WERI-Rb-1 (cell line): Measurements from ENCODE around the gene NOL9.

ENCODE experiments used
- DNase-seq: peaks from one replicate; pipeline ENCODE4 v3.0.0-alpha.2; 2020
- H3K27ac ChIP-seq: fragments of 250-450 bp; sonication (Bioruptor Pico); 2 replicates; pipeline ENCODE4 v1.5.1; 2020; ENCODE audit warnings: mild to moderate bottlenecking, moderate library complexity
- H3K27me3 ChIP-seq: fragments of 250-450 bp; sonication (Bioruptor Pico); 2 replicates; pipeline ENCODE4 v1.5.1; 2021; ENCODE audit warnings: mild to moderate bottlenecking, low read depth, moderate library complexity; ENCODE audit not compliant: insufficient read depth, severe bottlenecking
- H3K36me3 ChIP-seq: fragments of 250-450 bp; sonication (Bioruptor Pico); 2 replicates; pipeline ENCODE4 v1.5.1; 2020; ENCODE audit warnings: mild to moderate bottlenecking, moderate library complexity
- H3K4me3 ChIP-seq: 2 replicates; pipeline ENCODE4 v1.5.1; 2011; ENCODE audit warnings: low read depth, mild to moderate bottlenecking, control low read depth, low read length
- H3K9me3 ChIP-seq: fragments of 250-450 bp; sonication (Bioruptor Pico); 2 replicates; pipeline ENCODE4 v1.5.1; 2021; ENCODE audit warnings: mild to moderate bottlenecking, moderate library complexity; ENCODE audit not compliant: severe bottlenecking
- TF ChIP-seq, protein P1 (sequence below): IDR thresholded peaks from 2 replicates; pipeline ENCODE4 v1.5.1; 2011; ENCODE audit warnings: low read depth, mild to moderate bottlenecking, control low read depth, inconsistent platforms, low read length

NOL9 gene

DNA sequence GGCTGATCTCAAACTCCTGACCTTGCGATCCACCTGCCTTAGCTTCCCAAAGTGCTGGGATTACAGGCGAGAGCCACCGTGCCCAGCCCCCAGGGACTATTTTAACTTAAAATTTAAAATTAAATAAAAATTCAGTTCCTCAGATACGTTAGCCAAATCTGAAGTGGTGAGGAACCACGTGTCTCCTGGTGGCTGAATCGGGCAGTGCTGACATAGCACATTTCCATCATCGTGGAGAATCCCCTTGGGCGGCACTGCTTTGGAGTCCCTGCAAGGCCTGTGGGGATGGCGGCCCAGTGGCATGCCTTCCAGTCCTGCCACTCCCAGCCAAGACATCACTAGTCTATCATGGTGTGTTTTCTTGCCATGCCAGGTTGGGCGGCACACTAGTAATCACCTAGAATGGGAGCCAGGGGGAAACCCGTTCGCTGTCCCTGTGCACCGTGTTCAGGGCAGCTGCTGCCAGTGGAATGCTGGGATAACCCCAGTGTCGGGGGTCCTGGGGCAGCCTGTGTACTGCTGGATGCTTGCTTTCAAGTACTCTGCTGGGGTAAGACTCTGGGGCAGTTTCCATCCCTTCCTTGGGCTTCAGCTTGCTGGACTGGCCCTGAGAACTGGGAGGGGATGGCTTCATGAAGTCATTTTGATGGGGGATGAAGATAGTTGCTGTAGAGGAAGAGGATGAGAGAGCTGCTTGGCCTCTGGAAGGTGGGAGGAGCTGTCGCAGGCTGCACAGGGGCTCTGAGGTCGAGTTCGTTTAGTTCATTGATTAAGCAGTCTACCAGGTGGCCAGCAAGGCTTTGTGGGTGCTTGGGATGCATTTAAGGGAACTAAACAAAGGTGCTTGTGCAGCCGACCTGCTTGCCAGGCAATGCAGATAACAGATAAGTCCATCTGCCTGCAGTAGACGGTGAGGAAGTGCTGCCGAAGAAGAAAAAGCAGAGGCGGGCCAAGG lies 30.1 kb upstream of the NOL9 start:
- peak overlapping the region; percentile 81 for H3K27ac ChIP-seq
- no peaks in the 10 kb centered on the region for H3K27me3 ChIP-seq
- TF ChIP-seq, protein P1, sequence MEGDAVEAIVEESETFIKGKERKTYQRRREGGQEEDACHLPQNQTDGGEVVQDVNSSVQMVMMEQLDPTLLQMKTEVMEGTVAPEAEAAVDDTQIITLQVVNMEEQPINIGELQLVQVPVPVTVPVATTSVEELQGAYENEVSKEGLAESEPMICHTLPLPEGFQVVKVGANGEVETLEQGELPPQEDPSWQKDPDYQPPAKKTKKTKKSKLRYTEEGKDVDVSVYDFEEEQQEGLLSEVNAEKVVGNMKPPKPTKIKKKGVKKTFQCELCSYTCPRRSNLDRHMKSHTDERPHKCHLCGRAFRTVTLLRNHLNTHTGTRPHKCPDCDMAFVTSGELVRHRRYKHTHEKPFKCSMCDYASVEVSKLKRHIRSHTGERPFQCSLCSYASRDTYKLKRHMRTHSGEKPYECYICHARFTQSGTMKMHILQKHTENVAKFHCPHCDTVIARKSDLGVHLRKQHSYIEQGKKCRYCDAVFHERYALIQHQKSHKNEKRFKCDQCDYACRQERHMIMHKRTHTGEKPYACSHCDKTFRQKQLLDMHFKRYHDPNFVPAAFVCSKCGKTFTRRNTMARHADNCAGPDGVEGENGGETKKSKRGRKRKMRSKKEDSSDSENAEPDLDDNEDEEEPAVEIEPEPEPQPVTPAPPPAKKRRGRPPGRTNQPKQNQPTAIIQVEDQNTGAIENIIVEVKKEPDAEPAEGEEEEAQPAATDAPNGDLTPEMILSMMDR = peak; percentile 12; the same call in 1 of the 2 replicates
- no peak overlapping the region for H3K4me3 ChIP-seq
- no peaks in the 10 kb centered on the region for H3K9me3 ChIP-seq
- peaks cover 57% of the 10 kb centered on the region for H3K36me3 ChIP-seq
- no peak for DNase-seq

DNA sequence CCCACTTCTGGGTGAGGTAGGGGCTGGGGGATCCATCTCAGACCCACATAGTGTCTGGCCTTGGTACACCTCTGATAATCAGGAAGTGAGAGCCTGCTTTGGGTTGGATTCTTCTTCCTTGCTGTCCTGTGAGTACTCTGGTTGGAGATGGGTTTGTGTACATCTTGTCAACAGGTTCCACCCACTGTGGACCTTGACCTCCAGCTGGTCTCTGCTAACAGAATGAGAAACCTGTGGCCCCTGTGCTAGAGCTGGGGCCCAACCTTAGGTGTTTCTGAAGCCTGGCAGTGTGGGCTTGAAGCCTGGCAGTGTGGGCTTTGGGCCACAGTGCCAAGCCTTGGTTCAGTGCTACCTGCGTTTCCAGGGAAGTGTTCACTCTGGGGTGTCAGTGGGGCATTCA lies 28.1 kb upstream of the NOL9 start:
- H3K4me3 ChIP-seq = no peak overlapping the region
- peak overlapping the region; percentile 14 for H3K27ac ChIP-seq
- H3K27me3 ChIP-seq = no peaks in the 10 kb centered on the region
- no peak for DNase-seq
- TF ChIP-seq, protein P1 = no peak
- no peaks in the 10 kb centered on the region for H3K9me3 ChIP-seq
- peaks cover 37% of the 10 kb centered on the region for H3K36me3 ChIP-seq

DNA sequence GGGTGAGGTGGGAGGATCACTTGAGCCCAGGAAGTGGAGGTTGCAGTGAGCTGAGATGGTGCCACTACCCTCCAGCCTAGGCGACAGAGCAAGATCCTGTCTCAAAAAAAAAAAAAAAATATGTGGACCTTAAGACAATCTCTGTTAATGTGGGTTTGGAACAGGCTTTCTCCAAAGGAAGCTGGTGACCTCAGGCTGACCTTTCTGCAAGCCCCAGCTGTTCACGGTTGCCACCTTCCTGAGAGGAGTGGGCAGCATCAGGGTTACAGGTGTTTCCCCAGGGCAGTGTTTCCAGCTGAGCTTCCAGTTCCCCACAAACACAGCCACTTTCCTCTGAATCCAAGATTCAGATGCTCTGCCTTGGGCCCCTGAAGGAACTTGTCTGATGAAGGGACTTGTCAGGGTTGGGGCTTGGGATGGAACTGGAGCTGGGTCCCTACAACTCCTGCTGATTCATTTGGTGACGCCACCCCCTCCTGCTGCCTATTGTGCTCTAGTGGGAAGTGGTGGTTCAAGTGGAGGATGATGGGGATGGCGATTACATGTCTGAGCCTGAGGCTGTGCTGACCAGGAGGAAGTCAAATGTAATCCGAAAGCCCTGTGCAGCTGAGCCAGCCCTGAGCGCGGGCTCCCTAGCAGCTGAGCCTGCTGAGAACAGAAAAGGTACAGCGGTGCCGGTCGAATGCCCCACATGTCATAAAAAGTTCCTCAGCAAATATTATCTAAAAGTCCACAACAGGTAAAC lies 27.4 kb upstream of the NOL9 start:
- no peak for DNase-seq
- no peak overlapping the region; the same call in 1 of the 2 replicates for H3K27ac ChIP-seq
- no peak overlapping the region for H3K4me3 ChIP-seq

DNA sequence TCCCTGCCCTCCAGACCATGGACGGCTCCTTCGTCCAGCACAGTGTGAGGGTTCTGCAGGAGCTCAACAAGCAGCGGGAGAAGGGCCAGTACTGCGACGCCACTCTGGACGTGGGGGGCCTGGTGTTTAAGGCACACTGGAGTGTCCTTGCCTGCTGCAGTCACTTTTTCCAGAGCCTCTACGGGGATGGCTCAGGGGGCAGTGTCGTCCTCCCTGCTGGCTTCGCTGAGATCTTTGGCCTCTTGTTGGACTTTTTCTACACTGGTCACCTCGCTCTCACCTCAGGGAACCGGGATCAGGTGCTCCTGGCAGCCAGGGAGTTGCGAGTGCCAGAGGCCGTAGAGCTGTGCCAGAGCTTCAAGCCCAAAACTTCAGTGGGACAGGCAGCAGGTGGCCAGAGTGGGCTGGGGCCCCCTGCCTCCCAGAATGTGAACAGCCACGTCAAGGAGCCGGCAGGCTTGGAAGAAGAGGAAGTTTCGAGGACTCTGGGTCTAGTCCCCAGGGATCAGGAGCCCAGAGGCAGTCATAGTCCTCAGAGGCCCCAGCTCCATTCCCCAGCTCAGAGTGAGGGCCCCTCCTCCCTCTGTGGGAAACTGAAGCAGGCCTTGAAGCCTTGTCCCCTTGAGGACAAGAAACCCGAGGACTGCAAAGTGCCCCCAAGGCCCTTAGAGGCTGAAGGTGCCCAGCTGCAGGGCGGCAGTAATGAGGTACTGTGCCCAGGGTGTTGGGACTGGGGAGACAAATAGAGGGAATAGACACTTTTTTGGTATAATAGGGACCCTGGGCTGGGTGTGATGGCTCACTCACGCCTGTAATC lies 26.5 kb upstream of the NOL9 start:
- no peak for DNase-seq
- H3K9me3 ChIP-seq = no peaks in the 10 kb centered on the region
- no peaks in the 10 kb centered on the region for H3K27me3 ChIP-seq
- TF ChIP-seq, protein P1 = 0 out of 2 replicates have a peak, but pooled peaks have one; percentile 3
- H3K27ac ChIP-seq = peak overlapping the region; percentile 88
- H3K36me3 ChIP-seq = peaks cover 29% of the 10 kb centered on the region
- peak overlapping the region; percentile 81 for H3K4me3 ChIP-seq

More for the DNA sequence above, 27.4 kb upstream of the NOL9 start:
- TF ChIP-seq, protein P1 = no peak
- Histone ChIP-seq H3K9me3 (no peaks in the 10 kb centered on the region), H3K27me3 (no peaks in the 10 kb centered on the region), H3K36me3 (peaks cover 30% of the 10 kb centered on the region)

DNA sequence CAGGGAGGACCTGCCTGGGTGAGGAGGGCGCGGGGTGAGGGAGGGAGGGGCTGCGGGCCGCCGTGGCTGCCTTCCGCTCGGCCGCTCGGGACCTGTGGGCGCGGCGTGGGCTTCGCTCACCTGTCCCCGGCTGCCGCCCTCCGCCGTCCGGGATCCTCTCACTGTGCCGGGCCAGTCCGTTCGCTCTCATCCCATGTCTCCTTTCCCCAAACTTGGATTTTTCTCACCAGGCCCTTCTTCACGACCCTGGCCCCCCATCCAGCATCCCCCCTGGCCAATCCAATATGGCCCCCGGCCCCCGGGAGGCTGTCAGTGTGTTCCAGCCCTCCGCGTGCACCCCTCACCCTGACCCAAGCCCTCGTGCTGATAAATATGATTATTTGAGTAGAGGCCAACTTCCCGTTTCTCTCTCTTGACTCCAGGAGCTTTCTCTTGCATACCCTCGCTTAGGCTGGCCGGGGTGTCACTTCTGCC lies 25.8 kb upstream of the NOL9 start:
- Histone ChIP-seq H3K36me3 (peaks cover 29% of the 10 kb centered on the region), H3K4me3 (peak overlapping the region; percentile 81), H3K9me3 (no peaks in the 10 kb centered on the region), H3K27ac (peak overlapping the region; percentile 88), H3K27me3 (no peaks in the 10 kb centered on the region)
- TF ChIP-seq, protein P1 = no peak
- no peak for DNase-seq
